ENCODE results near the gene CDR2. TPM values are rescaled to one million over a fixed set of nuclear protein-coding genes. Genes with fewer than 3 reads are reported as not detected.

CDR2 gene
- polyA plus RNA-seq, 6 donors from 2014 or later: 3.8 to 6.6 (median 5.0) TPM

DNA sequence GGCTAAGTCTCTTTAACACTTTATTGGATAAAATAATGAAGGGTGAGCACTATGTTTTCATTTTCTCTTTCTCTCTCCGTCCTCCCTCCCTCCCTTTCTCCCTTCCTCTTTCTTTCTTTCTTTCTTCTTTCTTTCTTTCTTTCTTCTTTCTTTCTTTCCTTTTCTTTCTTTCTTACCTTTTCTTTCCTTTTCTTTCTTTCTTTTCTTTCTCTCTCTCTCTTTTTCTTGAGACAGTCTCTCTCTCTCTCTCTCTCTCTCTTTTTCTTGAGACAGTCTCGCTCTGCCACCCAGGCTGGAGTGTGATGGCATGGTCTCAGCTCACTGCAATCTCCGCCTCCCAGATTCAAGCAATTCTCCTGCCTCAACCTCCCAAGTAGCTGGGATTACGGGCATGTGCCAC is 21.5 kb upstream of the CDR2 start:
- Mint-ChIP-seq H3K36me3 (no peaks in the 10 kb centered on the region), H3K4me1 (no peaks in the 10 kb centered on the region), H3K4me3 (no peak overlapping the region), H3K27ac (no peak overlapping the region), H3K27me3 (no peaks in the 10 kb centered on the region), H3K9me3 (no peaks in the 10 kb centered on the region)
- no peak for DNase-seq
- no peak for ATAC-seq (ENCODE audit: low read depth in 2 of 2)

GRCh38 chr16:22394121-22394520 is 19.7 kb upstream of the CDR2 start:
- no peak for DNase-seq
- ATAC-seq (ENCODE audit: low read depth in 2 of 2): no peak
- Mint-ChIP-seq H3K27ac (no peak overlapping the region), H3K36me3 (no peaks in the 10 kb centered on the region), H3K4me1 (no peaks in the 10 kb centered on the region), H3K4me3 (no peak overlapping the region), H3K9me3 (no peaks in the 10 kb centered on the region), H3K27me3 (no peaks in the 10 kb centered on the region)

GRCh38 chr16:22388101-22388644 is 13.8 kb upstream of the CDR2 start:
- ATAC-seq (ENCODE audit: low read depth in 2 of 2) (no peak), DNase-seq (no peak)
- Mint-ChIP-seq H3K36me3 (no peaks in the 10 kb centered on the region), H3K27me3 (no peaks in the 10 kb centered on the region), H3K4me3 (peak overlapping the region in 1 of 8 donors; percentile 24), H3K27ac (no peak overlapping the region), H3K4me1 (no peaks in the 10 kb centered on the region), H3K9me3 (no peaks in the 10 kb centered on the region)

DNA sequence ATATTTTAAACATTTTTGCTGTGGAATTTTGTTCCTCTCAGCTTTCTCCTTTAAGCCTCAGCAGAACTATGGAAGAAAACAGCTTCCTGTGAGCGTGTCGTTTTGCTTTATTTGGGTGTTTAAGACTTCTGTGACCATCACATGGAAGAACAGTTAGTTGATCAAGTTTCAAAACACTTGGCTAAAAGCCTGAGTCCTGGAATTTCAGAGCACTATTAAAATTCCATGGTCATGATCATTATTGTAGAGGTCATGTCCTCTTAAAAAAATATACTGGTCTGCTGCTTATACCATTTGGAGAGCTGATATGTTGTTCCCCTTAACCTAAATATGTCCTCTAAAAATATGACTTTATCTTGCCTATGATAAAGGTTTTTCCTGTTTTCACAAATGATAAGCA is 12.6 kb upstream of the CDR2 start:
- Mint-ChIP-seq H3K4me3 (no peak overlapping the region), H3K27me3 (no peaks in the 10 kb centered on the region), H3K4me1 (no peaks in the 10 kb centered on the region), H3K9me3 (no peaks in the 10 kb centered on the region), H3K36me3 (no peaks in the 10 kb centered on the region), H3K27ac (no peak overlapping the region)
- no peak for ATAC-seq (ENCODE audit: low read depth in 2 of 2)
- DNase-seq: no peak

- DNase-seq: no peak
- Mint-ChIP-seq H3K4me1 (no peaks in the 10 kb centered on the region), H3K27ac (no peak overlapping the region), H3K27me3 (no peaks in the 10 kb centered on the region), H3K9me3 (no peaks in the 10 kb centered on the region), H3K4me3 (no peak overlapping the region), H3K36me3 (no peaks in the 10 kb centered on the region)
- ATAC-seq (ENCODE audit: low read depth in 2 of 2): no peak
Observed at GRCh38 chr16:22385196-22385595, 10.8 kb upstream of the CDR2 start.

DNA sequence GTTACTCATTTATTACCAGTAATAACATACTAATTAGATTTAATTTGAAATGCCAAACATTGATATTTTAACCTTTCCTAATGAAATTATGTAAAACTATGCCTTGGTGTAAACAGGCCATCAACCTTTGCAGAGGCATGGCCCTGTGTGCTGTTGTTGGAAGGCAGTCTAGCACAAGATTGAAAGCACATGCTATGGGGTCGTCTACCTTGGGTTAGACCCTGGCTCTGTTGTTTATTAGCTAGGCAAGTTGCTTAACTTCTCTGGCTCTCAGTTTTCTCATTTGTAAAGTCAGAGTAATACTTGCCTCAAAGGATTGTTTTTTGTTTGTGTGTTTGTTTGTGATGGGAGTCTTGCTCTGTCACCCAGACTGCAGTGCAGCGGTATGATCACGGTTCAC is 9.4 kb upstream of the CDR2 start:
- no peaks in the 10 kb centered on the region for H3K9me3 Mint-ChIP-seq
- H3K27me3 Mint-ChIP-seq: no peaks in the 10 kb centered on the region
- H3K4me3 Mint-ChIP-seq: no peak overlapping the region
- no peaks in the 10 kb centered on the region for H3K36me3 Mint-ChIP-seq
- no peak overlapping the region for H3K27ac Mint-ChIP-seq
- no peak for DNase-seq
- ATAC-seq (ENCODE audit: low read depth in 2 of 2): no peak
- H3K4me1 Mint-ChIP-seq: no peaks in the 10 kb centered on the region

DNA sequence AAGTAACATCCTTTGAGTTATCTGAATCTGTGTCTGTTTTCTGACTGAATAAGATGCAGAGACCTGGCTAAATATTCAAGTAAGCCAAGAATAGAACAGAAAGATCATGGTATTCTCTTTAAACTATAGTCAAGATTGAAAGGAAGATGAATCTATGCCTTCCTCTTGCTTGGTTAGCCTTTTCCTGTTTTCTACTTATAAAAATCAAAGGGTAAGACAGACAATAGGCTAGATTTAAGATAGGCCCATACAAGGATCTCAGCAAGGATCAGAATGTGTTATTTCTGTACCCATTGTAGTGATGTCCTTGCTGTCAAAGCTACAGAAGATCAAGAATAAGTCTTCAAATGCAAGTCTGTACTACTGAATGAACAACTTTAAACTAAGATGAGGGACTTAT is 7.0 kb upstream of the CDR2 start:
- Mint-ChIP-seq H3K27ac (no peak overlapping the region), H3K4me3 (no peak overlapping the region), H3K9me3 (no peaks in the 10 kb centered on the region), H3K27me3 (no peaks in the 10 kb centered on the region), H3K36me3 (no peaks in the 10 kb centered on the region), H3K4me1 (no peaks in the 10 kb centered on the region)
- no peak for ATAC-seq (ENCODE audit: low read depth in 2 of 2)
- no peak for DNase-seq

DNA sequence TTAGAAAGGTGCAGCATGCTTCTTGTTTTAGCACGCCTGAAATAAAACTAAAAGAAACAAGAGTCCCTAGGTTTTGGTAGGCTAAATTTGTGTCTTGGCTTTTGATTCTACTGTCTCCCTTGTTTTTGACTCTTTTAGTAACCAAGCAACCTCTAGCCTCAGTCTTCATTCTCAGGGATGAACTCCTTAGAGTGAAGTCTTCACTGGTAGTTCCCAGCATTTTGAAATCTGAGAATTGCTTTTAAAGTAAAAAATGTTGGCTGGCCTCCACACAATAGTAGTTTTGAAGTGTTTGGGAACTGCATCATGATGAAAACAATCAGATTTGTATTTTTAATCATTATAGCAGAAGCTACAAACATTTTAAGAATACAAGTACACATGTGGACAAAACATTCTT is 6.1 kb upstream of the CDR2 start:
- Mint-ChIP-seq H3K27ac (no peak overlapping the region), H3K36me3 (no peaks in the 10 kb centered on the region), H3K4me3 (no peak overlapping the region), H3K4me1 (peaks cover 0 to 2% (median 0%) of the 10 kb centered on the region in 3 donors), H3K27me3 (no peaks in the 10 kb centered on the region), H3K9me3 (no peaks in the 10 kb centered on the region)
- DNase-seq: no peak
- no peak for ATAC-seq (ENCODE audit: low read depth in 2 of 2)

DNA sequence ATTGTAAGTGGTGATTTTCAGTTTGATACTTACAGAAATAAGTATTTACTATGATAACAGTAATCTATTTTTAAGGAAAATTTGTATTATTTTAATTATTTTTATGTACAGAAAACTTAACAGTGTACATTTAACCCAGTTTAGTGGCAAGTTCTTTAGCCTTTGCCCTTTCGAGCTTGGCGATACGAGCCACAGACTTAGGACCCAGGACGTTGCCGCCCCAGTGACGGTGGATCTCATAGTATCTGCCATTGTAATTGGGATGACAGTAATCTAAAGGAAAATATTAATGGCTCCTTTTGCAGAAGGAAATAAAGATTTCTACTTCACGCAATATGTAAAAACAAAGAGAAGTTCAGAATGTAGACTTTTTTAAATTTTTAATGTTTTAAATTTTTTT is 5.2 kb upstream of the CDR2 start:
- Mint-ChIP-seq H3K9me3 (no peaks in the 10 kb centered on the region), H3K27me3 (no peaks in the 10 kb centered on the region), H3K27ac (no peak overlapping the region), H3K36me3 (no peaks in the 10 kb centered on the region), H3K4me3 (peak overlapping the region in 1 of 8 donors; percentile 16), H3K4me1 (peaks cover 2 to 9% (median 6%) of the 10 kb centered on the region in 3 donors)
- DNase-seq (no peak), ATAC-seq (ENCODE audit: low read depth in 2 of 2) (no peak)

DNA sequence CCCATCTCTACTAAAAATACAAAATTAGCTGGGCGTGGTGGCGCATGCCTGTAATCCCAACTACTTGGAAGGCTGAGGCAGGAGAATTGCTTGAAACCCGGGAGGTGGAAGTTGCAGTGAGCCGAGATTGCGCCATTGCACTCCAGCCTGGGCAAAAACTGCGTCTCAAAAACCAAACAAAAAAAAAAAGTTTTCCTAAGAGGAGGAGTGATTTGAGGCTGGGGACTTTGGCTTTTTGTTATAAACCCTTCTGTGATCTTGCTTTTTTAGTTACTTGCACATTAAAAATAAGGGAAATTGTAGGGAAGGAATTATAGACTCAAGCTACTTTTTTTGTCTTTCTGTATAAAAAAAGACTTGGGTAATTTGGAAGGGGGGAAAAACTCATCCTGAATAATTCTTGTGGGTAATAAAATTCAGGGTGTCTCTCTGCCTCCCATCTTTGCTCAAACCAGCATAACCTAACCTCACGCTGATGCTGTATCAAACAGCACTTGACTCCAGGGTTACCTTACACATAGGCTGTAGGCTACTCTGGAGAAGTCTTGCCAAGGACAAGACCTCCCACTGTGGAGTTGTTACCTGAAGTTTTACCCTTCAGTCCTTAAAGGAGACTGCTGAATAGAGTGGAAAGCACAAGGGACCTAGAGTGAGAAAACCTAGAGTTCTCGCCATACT is 1.7 kb upstream of the CDR2 start:
- H3K4me1 Mint-ChIP-seq: peaks cover 9 to 18% (median 17%) of the 10 kb centered on the region in 3 donors
- peak overlapping the region in 5 of 8 donors; percentile 10 to 79 (median 25) for H3K4me3 Mint-ChIP-seq
- peak overlapping the region in 1 of 6 donors; percentile 72 for H3K27ac Mint-ChIP-seq
- no peaks in the 10 kb centered on the region for H3K36me3 Mint-ChIP-seq
- DNase-seq (no peak), ATAC-seq (ENCODE audit: low read depth in 2 of 2) (no peak)
- H3K9me3 Mint-ChIP-seq: no peaks in the 10 kb centered on the region
- H3K27me3 Mint-ChIP-seq: no peaks in the 10 kb centered on the region

DNA sequence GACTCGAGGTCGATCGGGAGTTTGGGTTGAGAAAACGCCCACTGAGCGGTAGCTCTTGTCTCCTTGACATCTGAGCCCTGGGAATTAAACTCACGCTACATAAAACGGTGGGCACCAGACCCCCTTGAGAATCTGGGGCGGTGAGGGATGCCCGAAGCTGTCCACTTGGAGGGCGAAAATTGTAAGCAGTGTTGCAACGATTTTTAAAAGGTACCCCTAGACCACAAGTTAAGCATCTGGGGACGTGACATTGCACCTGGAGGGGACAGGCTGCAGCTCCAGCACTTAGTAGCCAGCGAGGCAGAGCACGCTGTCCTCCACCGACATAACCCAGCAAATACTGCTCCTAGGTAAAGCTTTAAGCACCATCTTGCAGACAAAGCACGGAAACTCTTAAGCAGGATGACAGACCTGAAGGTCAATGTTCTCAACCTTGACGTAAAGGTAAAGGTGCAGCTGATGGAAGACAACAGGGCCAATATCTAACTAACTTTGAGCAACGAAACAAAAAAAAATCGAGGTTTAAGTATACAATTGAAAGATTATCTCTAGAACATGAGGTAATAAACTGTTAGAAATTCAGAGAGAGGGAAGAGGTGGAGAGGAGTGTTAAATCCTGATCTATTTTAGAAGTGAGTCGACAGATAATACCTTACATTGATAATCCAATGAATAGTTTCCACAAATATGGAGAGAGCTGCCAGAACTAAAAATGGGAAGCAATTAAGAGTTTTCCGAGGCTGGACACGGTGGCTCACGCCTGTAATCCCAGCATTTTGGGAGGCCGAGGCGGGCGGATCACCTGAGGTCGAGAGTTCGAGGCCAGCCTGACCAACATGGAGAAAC is 921 bp upstream of the CDR2 start:
- Mint-ChIP-seq H3K4me3 (peak overlapping the region; percentile 95 to 98 (median 98)), H3K36me3 (no peaks in the 10 kb centered on the region), H3K27me3 (no peaks in the 10 kb centered on the region), H3K27ac (peak overlapping the region in 1 of 6 donors; percentile 82), H3K4me1 (peaks cover 9 to 18% (median 17%) of the 10 kb centered on the region in 3 donors), H3K9me3 (no peaks in the 10 kb centered on the region)
- ATAC-seq (ENCODE audit: low read depth in 2 of 2) (no peak), DNase-seq (peak; percentile 10)

DNA sequence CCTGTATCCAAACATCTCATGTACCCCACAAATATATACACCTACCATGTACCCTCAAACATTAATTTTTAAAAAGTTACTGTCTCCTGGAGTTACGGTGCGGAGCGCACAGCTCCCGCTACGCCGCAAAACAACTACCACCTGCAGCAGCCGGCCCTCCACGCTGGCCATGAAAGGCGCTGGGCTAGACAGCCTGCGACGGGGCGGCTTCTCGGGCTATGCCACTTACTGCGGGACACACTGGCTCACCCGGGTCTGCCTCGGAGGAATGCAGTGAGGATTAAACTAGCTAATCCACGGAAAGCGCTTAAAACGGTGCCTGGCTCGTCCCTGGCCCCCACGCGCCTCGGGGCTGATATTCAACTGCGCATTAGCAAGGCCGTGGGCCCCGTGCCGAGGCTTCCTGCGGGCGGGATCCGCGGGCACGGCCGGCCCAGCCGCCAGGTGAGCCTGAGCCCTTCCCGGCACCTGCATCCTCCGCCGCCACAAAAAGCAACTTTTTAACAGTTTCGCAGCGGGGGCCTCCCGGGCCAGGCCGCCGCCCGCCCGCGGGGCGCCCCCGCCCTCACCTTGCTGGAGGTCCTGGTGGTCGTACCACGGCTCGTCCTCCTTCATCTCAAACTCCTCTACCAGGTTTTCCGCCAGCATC is 633 bp downstream of the CDR2 start:
- peak overlapping the region in 4 of 6 donors; percentile 68 to 82 (median 75) for H3K27ac Mint-ChIP-seq
- ATAC-seq (ENCODE audit: low read depth in 2 of 2) (peak; percentile 4 to 10), DNase-seq (peak; percentile 25)
- H3K4me3 Mint-ChIP-seq: peak overlapping the region; percentile 87 to 98 (median 96)
- no peaks in the 10 kb centered on the region for H3K36me3 Mint-ChIP-seq
- H3K9me3 Mint-ChIP-seq: no peaks in the 10 kb centered on the region
- H3K4me1 Mint-ChIP-seq: peaks cover 9 to 18% (median 17%) of the 10 kb centered on the region in 3 donors
- H3K27me3 Mint-ChIP-seq: no peaks in the 10 kb centered on the region

DNA sequence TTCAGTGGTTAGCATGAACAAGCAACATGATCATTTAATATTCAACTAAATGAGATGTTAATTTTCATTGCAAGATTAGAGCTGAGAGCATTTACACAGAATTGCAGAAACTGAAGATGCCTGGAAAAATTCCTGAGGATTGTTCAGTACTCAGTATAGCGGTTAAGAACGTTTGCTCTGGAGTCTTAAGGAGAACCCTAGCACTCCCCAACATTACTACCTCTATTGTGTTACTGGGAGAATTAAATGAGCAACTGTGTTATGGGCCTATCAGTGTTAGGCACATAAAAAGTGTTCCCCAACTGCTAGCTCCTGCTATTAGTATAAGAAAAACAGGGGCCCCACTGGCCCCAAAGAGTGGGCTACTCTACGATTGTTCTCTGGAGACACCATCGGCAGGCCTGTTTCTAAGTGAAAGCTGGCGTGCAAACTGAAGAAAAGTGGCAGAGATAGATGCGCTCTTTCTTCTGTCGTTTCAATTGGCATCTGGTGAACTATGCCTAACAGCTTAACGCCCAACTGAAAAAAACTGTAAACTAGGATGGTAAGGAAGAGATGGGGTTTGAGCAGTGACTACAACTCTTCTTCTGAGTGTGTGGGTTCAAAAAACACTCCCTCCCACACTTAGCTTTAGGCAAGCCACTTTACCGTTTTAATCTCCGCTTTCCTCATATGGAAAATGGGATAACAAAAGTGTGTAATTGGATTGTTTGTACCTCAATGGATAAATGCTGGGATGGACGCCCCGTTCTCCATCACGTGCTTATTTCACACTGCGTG is 1.3 kb downstream of the CDR2 start:
- H3K27me3 Mint-ChIP-seq: no peaks in the 10 kb centered on the region
- H3K4me1 Mint-ChIP-seq: peaks cover 9 to 18% (median 17%) of the 10 kb centered on the region in 3 donors
- peak overlapping the region; percentile 86 to 98 (median 92) for H3K4me3 Mint-ChIP-seq
- no peak for ATAC-seq (ENCODE audit: low read depth in 2 of 2)
- H3K9me3 Mint-ChIP-seq: no peaks in the 10 kb centered on the region
- no peak for DNase-seq
- no peaks in the 10 kb centered on the region for H3K36me3 Mint-ChIP-seq
- peak overlapping the region in 4 of 6 donors; percentile 68 to 82 (median 75) for H3K27ac Mint-ChIP-seq

Measured in naive B cell (primary cell).